HG03064 (cell line): ENCODE data around the gene PES1.
"Not testable (repeated sequence)": the region's sequence is repeated elsewhere in the genome, so short reads cannot be mapped to it uniquely, and the experiment has no call there.

ENCODE experiments used
- ATAC-seq: cut with Tn5 transposase; IDR thresholded peaks from one replicate; pipeline ENCODE4 v1.9.1; 2021; ENCODE audit warnings: low read depth; ENCODE audit not compliant: unreplicated experiment

PES1 gene

GRCh38 chr22:30609260-30610185 is 17.8 kb upstream of the PES1 start:
- no peak for ATAC-seq

- ATAC-seq: no peak
These were observed 16.2 kb upstream of the PES1 start for GRCh38 chr22:30607939-30608338.

- no peak for ATAC-seq
These were observed 15.7 kb upstream of the PES1 start for GRCh38 chr22:30607300-30607930.

DNA sequence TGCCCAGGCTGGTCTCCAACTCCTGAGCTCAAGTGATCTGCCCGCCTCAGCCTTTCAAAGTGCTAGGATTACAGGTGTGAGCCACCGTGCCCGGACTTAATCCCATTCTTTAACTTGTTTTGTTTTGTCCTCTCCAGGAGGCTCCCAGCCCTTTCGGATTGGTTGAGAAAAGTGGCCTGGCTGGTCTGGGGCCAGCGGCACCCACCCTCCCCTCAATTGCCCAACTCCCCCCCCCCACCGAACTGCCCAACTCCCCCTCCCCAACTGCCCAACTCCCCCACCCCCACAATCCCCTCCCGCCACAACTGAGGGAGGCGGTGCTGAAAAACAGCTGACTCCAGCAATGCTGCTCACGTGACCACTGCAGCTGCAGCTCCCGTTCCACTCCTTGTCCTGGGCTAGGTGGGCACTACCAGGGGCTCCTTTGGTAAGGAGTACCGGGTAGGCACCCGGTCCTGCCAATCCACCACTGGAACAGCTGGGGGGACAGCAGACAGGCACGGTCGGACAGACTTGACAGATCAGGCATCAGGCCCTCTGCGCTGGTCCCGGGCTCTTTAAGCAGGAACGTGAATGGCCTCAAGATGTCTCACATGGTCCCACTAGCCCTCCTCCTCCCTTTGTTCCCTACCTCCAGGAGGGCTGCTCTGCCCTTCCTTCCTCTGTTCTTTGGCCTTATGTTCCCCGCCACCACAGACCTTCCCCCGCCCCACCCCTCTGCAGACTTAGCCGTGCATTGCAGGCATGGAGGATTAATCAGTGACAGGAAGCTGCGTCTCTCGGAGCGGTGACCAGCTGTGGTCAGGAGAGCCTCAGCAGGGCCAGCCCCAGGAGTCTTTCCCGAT is 15.0 kb upstream of the PES1 start, which contains the start of gene TCN2:
Gene TCN2 (plus strand): TSS at position 720 of the 845 bp plus-strand sequence. CDS start 158 bp downstream, outside the sequence.
- ATAC-seq: peak; percentile 52

- no peak for ATAC-seq
These were observed 13.9 kb upstream of the PES1 start for GRCh38 chr22:30605449-30606110.

DNA sequence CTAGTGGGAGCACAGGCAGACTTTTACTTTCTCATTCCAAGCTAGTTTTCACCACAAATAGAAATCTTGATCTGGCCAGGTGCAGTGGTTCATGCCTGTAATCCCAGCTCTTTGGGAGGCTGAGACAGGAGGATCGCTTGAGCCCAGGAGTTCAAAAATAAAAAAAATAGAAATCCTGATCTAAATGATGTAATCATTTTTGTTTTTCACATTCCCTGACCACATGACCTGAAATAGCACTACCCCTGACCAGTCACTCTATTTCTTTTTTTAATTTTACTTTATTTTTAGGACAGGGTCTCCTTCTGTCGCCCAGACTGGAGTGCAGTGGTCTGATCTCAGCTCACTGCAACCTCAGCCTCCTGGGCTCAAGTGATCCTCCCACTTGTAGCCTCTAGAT is 13.0 kb upstream of the PES1 start:
- no peak for ATAC-seq

DNA sequence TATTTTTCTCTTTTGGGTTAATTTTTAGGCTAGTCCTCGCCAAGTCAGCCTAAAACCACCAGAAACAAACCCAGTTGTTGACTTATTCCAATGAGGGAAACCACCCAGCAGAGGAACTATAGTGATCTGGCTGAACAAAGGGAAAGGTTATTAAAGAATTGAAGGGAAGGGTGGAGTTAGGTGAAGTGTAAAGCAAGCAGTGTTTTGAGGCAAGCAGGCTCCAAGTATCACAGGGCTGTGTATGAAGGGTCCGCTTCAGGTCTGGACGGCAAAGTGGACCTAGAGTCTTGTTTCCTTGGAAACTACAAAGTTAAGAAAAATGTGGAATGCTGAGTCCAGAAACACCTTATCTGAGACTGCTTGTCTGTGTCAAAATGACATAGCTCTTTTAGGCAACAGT is 12.1 kb upstream of the PES1 start:
- no peak for ATAC-seq

DNA sequence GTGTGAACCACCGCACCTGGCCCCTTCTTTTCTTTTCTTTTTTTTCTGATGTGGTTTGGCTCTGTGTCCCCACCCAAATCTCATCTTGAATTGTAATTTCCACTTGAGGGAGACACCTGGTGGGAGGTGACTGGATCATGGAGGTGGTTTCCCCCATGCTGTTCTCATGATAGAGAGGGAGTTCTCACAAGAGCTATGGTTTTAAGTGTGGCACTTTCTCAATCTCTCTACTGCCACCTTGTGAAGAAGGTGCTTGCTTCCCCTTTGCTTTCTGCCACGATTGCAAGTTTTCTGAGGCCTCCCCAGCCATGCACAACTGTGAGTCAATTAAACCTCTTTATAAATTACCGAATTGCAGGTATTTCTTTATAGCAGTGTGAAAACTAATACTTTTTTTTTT is 10.3 kb upstream of the PES1 start:
- ATAC-seq: no peak

GRCh38 chr22:30601464-30601863 is 9.8 kb upstream of the PES1 start:
- no peak for ATAC-seq

DNA sequence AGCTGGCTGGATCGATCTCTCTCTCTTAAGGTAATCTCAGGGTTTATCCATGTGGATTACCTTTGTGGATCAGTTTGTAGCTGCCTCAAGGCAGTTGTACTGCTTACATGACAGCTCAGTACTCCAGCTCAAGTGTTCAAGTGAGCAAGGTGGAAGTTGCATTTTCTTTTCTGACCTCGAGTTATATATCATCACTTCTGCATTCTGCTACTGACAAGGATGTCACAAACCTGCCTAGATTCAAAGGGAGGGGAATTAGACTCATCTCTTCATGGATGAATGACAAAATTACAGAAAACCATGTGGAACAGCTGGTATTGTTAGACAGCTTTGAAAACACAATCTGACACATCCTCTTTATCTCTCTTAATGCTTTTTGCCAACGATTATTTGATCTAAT is 9.2 kb upstream of the PES1 start:
- no peak for ATAC-seq

DNA sequence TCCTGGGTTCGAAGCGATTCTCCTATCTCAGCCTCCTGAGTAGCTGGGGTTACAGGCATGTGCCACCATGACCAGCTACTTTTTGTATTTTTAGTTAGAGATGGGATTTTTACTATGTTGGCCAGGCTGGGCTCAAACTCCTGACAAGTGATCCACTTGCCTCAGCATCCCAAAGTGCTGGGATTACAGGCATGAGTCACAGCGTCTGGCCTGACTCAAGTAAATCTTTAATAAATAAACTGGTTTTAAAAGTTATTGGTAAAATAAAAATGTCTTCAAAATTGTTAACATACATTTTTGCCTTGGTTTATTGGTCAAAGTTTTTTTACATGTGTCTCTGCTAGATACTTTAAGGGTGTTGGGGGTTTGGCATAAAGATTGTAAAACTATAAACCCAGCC is 7.3 kb upstream of the PES1 start:
- ATAC-seq: no peak

DNA sequence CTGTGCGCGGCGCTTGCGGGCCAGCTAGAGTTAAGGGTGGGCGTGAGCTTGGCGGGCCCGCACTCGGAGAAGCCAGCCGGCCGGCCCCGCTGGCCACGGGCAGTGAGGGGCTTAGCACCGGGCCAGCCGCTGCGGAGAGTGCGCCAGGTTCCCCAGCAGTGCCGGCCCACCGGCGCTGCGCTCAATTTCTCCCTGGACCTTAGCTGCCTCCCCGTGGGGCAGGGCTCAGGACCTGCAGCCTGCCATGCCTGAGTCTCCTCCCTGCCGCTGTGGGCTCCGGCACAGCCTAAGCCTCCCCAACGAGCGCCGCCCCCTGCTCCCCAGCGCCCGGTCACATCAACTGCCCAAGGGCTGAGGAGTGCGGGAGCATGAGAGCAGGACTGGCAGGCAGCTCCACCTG is 5.2 kb upstream of the PES1 start:
- no peak for ATAC-seq

GRCh38 chr22:30596199-30596598 is 4.5 kb upstream of the PES1 start:
- no peak for ATAC-seq

- not testable (repeated sequence) for ATAC-seq
These were observed 627 bp upstream of the PES1 start for GRCh38 chr22:30592360-30592713.

GRCh38 chr22:30591191-30591587 is 521 bp downstream of the PES1 start:
- ATAC-seq: no peak

DNA sequence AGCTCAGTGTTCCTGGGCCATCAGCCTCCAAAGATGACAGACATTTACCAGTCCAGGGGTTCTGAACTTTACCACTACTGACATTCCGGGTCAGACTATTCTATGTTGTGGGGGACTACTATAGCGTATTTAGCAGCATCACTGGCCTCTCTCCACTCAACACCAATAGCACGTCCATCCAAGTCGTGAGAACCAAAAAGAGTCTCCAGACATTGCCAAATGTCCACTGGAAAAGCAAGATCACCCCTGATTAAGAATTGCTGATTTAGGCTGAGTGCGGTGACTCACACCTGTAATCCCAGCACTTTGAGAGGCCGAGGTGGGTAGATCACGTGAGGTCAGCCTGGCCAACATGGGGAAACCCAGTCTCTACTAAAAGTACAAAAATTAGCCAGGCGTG is 5.3 kb downstream of the PES1 start:
- ATAC-seq: no peak

- ATAC-seq: no peak
These were observed 7.3 kb downstream of the PES1 start for GRCh38 chr22:30584441-30584840.

DNA sequence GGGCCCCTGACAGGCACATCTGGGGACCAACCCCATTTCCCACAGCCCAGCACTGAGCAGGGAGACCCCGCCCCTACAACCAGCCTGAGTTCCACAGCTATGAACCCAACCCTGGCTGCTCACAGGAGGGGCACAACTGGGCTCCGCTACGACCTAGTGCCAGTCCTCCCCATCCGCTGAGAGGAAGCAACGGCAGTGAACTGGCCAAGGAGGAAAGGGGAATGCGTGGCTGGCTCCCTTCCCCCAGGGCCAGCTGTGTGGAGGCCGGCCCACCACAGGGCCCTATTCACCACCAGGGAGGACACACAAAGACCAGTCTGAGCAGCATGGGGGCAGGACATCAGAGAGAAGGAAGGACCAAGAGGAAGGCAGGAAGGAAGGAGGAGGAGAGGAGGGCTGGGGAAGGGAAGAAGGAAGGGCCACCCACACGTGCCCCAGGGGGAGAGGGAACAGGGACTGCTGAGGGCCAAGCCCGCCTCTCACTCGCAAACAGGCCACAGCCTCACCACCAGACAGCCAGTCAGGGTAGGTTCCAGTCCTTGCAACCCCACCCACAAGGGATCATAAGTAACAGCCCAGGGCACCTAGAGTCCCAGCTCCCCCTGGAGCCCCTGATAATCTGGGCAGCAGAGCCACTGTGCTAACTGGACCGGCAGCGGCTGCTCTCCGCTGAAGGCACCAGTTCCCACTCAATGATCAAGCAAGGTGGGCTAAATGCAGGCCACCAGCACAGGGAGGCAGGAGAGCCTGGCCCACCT is 8.7 kb downstream of the PES1 start:
- no peak for ATAC-seq

DNA sequence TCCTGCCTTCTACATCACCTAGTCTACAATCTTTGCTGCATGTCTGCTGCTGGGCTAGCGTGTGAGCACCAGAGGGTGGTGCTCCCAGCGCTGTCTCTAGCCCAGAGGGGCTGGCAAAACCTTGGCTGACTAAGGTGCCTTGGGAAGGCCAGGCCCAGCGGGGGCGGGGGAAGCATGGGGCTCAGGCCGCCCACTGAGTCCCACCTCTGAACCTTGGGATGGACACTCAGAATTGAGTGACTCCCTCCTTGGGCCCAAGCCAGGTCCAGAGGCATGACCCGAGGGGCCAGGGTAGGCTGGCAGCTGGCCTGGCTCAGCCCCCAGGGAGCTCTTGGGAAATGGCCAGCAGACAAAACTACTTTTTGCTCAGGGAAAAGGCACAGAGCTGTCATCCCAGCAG is 9.7 kb downstream of the PES1 start:
- no peak for ATAC-seq

DNA sequence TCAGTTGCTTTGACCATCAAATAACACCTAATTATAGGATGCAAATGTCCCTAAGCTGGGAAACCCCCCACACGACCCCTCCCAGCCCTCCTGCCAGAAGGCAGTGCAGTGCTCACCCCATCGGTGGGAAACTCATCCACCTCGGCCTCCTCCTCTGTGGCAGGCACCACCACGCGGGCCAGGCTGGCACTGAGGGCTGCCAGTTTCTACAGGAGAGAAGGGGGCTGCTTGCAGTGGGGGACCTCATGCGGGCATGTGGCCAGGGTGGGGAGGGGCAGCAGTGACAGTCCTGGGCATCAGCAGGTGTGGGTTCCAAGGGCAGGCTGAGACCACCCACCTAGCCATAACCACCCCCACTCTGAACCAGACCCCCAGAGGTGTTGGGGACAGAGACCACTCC is 10.8 kb downstream of the PES1 start:
- no peak for ATAC-seq
